ENCODE results near the gene PLAAT5.
"Not testable (repeated sequence)": the region's sequence is repeated elsewhere in the genome, so short reads cannot be mapped to it uniquely, and the experiment has no call there.

The PLAAT5 gene

DNA sequence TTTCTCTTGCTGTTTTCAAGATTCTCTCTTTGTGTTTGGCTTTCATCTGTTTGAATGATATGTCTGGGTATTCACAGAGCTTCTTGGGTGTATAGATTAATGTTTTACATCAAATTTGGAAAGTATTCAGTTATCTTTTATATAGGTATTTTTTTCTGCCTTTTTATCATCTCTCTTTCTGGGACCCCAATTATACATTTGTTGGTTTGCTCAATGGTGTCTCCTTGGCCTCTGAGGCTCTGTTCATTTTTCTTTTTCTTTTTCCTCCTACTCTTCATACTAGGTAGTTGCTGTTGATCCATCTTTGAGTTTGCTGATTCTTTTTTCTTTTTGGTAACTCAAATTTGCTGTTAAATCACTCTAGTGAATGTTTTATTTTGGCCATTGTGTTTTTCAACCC is 14.3 kb downstream of the PLAAT5 start:
- no peak for DNase-seq

DNA sequence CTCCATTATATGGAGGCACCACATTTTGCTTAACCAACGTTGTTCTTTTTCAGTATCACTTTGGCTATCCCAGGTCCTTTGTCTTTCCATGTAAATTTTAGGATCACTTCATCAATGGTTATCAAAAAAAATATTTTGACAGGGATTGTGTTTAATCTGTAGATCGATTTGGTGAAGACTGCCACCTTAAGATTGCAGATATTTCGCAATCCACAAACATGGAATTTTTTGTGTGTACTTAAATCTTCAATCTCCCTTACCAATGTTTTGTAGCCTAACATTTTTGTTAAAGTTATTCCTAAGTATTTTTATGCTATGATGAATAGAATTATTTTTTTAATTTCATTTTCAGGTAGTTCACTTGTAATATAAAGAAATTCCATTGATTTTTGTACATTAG is 18.6 kb downstream of the PLAAT5 start:
- no peak for DNase-seq

DNA sequence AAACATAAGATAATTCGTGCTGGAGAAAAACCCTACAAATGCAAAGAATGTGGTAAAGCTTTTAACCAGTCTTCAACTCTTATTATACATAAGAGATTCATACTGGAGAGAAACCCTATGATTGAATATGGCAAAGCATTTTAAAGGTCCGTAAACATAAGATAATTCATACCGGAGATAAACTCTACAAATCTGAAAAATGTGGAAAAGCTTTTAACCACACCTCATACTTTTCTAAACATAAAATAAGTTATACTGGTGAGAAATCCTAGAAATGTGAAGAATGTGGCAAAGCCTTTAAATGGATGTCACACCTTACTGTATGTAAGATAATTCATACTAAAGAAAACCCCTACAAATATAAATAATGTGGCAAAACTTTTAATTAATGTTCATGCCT is 20.7 kb downstream of the PLAAT5 start:
- DNase-seq: no peak

DNA sequence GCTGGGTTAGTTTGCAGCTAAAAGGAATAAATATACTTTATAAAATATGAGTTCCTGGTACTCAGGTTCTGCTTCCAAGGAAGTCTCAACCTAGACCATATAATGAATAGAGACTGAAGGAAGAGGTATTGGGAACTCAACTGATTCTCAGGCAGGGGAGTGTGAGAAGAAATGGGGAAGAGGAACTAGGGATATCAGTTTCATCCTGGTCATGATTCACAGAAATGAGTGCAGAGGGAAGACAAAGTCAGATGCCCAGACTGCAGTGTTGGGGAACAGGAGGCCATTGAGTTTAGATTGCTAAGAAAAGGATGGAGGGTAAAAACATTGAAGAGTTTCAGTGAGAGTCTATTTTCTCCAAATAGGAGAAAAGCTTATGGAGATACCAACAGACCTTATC is 28.8 kb downstream of the PLAAT5 start:
- DNase-seq: no peak

DNA sequence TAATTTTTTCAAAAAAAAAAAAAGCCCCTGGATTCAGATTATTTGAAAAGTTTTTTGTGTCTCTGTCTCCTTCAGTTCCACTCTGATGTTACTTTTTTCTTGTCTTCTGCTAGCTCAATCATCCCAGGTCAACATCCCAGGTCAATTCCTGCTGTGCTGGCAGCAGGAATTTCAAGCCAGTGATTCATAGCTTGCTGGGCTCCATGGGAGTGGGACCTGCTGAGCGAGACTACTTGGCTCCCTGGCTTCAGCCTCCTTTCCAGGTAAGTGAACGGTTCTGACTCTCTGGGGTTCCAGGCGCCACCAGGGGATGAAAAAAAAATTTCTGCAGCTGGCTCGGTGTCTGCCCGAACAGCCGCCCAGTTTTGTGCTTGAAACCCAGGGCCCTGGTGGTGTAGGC is 31.4 kb downstream of the PLAAT5 start:
- no peak for DNase-seq

DNA sequence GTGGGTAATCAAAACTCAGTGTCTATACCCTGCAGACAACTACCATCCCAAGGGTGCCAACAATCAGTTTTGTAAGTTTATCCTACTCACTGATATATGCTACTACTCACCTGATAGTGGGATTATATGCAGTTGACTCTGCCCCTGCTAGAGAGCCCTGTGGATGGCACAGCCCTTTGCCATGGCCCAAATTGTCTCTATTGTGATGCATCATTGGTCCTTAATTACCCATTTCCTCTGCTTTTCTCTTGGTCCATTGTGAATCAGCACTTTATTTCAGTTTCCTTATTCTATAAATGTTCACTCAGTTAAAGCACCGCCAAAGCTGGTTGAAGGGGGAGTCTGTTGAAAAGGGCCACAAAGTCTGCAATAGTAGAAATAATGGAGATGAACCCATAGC is 42.3 kb downstream of the PLAAT5 start:
- DNase-seq: no peak

DNA sequence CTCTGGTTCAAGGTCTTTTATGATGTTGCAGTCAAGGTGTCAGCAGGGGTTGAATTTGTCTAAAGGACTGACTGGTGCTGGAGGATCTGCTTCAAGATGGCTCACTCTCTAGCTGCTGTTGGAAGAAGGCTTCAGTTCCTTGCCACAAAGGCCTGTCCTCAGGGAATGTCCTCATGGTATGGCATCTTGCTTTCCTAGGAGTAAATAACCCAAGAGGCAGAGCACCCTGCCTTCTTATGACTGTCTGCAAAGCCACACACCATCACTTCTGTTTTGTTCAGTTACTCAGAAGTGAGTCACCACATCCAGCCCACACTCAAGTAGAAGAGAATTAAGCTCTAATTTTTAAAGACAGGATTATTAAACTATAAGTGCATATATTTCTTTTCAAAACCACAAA is 45.2 kb downstream of the PLAAT5 start:
- DNase-seq: no peak

DNA sequence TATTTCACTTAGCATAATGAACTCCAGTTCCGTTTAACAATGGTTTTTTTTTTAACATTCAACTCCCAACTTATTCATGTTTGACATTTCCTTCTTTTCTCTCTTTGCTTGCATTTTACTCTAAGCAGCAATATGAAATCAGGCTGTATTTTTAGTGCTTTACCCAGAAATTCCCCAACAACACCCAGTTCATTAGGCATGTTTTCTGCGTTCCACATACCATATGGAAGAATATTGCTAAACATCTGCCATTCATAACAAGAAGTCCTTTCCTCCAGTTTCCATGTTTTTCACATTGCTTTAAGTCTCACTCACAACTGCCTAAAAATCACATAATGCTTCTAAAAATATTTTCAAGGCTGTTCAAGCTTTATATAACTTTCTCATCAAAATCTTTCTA is 45.8 kb downstream of the PLAAT5 start:
- DNase-seq: no peak

DNA sequence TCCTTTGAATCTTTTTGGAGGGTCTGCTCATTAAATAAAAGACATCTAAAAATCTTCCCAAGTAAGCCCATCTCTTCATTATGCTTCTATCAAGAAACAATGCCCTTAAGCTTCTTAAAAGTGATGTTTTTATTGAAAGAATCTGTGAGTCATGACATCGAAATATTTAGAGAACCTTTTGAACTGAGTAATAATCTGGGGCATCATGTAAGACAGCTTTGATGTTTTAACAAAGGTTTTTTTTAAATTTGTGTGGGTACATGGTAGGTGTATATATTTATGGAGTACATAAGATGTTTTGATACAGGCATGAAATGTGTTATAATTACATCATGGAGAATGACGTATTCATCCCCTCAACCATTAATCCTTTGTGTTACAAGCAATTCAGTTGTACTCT is 46.8 kb downstream of the PLAAT5 start:
- no peak for DNase-seq

DNA sequence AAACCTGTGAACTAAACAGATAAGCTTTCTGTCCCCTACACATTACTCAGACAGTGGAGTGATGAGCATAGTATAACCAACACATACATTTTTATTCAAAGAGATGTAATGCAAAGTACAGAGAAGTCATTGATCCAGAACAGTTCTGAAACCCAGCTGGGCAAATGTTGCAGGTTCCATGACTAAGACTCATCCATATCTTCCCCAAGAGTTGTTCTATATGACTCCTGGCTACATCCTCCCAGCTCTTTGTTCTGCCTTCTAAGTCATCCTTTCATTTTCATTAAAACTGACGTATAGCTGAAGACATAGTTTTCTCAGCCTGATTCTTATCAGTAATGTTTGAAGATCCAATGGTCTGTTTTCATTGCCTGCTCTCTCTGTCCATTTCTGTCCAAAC is 47.3 kb downstream of the PLAAT5 start:
- no peak for DNase-seq

DNA sequence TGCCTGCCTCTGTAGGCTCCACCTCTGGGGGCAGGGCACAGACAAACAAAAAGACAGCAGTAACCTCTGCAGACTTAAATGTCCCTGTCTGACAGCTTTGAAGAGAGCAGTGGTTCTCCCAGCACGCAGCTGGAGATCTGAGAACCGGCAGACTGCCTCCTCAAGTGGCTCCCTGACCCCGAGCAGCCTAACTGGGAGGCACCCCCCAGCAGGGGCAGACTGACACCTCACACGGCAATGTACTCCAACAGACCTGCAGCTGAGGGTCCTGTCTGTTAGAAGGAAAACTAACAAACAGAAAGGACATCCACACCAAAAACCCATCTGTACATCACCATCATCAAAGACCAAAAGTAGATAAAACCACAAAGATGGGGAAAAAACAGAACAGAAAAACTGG is 55.1 kb downstream of the PLAAT5 start:
- not testable (repeated sequence) for DNase-seq

DNA sequence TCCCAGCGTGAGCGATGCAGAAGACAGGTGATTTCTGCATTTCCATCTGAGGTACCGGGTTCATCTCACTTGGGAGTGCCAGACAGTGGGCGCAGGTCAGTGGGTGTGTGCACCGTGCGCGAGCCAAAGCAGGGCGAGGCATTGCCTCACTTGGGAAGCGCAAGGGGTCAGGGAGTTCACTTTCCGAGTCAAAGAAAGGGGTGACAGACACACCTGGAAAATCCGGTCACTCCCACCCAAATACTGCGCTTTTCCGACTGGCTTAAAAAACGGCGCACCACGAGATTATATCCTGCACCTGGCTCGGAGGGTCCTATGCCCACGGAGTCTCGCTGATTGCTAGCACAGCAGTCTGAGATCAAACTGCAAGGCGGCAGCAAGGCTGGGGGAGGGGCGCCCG is 55.6 kb downstream of the PLAAT5 start:
- not testable (repeated sequence) for DNase-seq

DNA sequence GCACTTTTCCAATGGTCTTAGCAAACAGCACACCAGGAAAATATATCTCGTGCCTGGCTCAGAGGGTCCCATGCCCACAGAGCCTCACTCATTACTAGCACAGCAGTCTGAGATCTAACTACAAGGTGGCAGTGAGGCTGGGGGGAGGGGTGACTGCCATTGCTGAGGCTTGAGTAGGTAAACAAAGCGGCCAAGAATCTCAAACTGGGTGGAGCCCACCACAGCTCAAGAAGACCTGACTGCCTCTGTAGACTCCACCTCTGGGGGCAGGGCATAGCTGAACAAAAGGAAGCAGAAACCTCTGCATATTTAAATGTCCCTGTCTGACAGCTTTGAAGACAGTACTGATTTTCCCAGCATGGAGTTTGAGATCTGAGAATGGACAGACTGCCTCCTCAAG is 60.2 kb downstream of the PLAAT5 start:
- DNase-seq: not testable (repeated sequence)

DNA sequence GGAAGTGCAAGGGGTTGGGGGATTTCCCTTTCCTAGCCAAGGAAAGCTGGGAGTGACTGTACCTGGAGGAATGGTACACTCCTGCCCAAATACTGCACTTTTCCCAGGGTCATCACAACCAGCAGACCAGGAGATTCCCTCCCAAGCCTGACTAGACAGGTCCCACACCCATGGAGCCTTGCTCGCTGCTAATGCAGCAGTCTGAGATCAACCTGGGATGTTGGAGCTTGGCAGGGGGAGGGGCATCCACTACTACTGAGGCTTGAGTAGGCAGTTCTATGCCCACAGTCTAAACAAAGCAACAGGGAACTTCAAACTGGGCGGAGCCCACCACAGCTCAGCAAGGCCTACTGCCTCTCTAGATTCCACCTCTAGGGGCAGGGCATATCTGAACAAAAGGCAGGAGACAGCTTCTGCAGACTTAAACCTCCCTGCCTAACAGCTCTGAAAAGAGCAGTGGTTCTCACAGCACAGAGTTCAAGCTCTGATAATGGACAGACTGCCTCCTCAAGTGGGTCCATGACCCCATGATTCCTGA is 62.9 kb downstream of the PLAAT5 start:
- DNase-seq: no peak

DNA sequence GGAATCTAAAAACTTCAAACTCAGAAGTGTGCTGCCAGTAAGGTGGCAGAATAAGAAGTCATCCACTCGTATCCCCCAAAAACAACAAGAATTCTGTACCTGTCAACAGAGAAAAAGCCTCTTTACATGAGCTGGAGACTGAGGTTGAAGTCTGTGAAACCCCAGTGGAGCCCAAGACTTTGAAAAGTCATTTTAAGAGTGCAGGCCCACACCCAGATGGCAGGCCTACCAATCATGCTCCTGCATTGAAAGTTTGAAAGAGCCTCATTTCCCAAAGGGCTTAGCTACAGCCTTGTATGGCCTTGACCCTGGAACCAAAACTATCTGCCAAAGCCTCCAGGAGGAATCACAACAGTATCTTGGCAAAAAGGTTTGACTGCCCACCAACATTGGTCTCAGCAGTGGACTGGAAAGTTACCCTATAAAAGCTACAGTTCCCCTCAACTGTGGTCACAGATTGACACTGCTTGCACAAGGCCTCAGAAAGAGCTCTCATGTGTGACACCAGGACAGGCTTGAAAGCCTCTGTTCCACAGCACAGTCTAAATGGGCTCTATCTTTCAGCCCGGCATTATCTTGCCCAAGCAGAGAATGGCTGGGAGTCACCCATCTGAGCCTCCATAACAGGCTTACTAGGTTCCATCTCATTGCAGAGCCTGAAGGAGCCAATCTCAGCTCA is 73.7 kb downstream of the PLAAT5 start:
- DNase-seq: no peak

Measured in NCI-H2227 treated with DMSO at 0.1 percent for 48 hours (cell line).